ENCODE results near the gene SLC25A47.

DNA sequence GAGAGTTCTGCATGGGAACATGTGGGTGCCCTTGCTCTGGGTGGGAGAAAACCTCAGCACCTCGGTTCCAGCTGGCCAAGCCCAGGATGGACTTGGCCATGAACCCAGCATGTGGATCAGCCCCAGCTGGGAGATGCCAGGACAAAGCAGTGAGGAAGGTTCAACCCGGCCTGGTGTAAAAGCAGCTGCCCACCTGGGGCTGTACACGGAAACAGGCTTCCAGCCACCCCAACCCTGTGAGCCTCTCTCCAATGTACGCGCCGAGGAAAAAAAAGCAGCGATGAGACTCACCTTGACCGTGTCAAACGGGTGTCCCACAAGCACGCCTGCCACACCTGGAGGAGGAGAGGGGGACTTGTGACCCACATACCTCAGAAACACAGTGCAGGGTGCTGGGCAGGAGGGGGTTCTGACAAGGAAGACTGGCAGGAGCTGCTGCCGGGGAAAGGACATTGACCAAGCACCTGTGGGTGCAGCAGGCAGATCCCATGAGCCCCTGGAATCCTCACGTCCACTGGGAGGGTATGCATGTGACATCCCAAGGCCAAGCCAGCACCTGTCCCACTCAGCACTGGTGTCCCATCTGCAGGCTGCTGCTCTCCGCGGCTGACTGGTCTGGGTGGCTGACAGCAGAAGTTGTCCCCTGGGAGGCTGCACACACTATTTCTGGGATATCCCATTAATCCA lies 24.4 kb upstream of the SLC25A47 start:
- TF ChIP-seq EZH2 (optimal IDR thresholded peaks at IDR 0.05; ENCODE audit: low read depth, low read length) (no peak), CTCF (IDR thresholded peaks at IDR 0.05; ENCODE audit: low read length) (no peak), EZH2phosphoT487 (IDR thresholded peaks at IDR 0.05; ENCODE audit: low read length) (no peak)

Data from MM.1S (cell line).